Retinal pigment epithelial cell (primary cell): Measurements from ENCODE around the gene UNC13C.

Experiments used
- DNase-seq: peaks from one replicate; pipeline ENCODE4 v3.0.0-alpha.2; 2010; ENCODE audit warnings: low read depth
- H3K4me3 ChIP-seq: 2 replicates; pipeline ENCODE4 v1.5.1; 2011; ENCODE audit warnings: mild to moderate bottlenecking, low read length, control low read depth, moderate library complexity
- TF ChIP-seq, protein P1 (sequence below): conservative IDR thresholded peaks from 2 replicates; pipeline ENCODE4 v1.5.1; 2011; ENCODE audit warnings: low read depth, low read length, control low read depth, inconsistent platforms

The UNC13C gene

DNA sequence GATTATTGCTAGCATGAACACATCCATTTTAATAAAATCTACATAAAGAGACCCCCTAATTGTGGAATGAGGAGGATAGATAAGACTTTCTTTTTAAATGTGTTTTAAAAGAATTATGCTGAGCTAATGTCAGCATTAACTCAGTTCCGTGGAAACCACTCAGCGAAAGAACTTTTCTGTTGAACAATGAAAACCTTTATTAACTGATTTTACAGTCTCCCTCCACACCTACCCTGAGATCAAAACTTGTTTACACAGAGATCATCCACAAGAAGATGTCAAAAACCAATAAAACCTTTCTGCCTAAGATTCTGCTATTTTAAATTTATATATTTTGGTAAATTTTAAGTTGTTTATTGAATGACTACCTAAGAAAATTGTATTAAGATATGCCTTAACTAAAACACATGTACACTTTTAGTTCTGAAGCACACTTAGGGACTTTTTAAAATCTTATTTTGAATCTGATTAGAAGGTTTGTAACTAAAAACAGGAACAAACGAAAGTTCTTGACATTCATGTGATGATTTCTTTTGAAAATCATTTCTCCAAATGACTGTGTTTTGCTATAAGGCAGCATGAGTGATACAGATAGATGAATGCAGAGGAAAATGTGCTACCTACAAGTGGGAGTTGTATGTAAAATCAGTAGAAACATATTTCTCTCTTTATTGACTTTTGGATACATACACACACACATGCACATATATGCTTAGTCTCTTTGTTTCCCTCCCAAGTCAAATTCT is 369.0 kb downstream of the UNC13C start:
- no peak overlapping the region for H3K4me3 ChIP-seq
- TF ChIP-seq, protein P1, sequence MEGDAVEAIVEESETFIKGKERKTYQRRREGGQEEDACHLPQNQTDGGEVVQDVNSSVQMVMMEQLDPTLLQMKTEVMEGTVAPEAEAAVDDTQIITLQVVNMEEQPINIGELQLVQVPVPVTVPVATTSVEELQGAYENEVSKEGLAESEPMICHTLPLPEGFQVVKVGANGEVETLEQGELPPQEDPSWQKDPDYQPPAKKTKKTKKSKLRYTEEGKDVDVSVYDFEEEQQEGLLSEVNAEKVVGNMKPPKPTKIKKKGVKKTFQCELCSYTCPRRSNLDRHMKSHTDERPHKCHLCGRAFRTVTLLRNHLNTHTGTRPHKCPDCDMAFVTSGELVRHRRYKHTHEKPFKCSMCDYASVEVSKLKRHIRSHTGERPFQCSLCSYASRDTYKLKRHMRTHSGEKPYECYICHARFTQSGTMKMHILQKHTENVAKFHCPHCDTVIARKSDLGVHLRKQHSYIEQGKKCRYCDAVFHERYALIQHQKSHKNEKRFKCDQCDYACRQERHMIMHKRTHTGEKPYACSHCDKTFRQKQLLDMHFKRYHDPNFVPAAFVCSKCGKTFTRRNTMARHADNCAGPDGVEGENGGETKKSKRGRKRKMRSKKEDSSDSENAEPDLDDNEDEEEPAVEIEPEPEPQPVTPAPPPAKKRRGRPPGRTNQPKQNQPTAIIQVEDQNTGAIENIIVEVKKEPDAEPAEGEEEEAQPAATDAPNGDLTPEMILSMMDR, result no peak
- no peak for DNase-seq

- no peak for DNase-seq
- TF ChIP-seq, protein P1, result no peak
- no peak overlapping the region for H3K4me3 ChIP-seq
These were observed 375.5 kb downstream of the UNC13C start for GRCh38 chr15:54353726-54354125.

DNA sequence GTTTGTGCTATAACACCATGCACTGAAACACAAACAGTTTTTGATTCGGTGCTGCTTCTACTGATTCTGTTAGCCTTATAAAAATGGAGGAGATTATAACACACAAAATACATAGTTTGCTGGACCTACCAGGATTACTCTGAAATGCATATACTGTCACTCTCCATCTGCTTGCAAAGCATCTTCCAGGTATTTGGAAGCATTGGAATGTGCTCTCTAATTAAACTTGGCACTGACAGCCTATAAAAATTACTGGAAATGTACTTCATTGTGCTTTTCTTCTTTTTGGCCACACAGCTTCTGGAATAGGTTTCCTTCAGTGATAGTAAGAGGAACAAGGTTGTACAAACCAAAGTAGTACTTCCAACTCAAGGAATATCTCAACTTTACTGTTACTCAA is 376.1 kb downstream of the UNC13C start:
- no peak overlapping the region for H3K4me3 ChIP-seq
- DNase-seq, result no peak
- TF ChIP-seq, protein P1, result no peak

- TF ChIP-seq, protein P1, result no peak
- no peak for DNase-seq
- no peak overlapping the region for H3K4me3 ChIP-seq
These were observed 386.7 kb downstream of the UNC13C start for GRCh38 chr15:54364961-54365360.

DNA sequence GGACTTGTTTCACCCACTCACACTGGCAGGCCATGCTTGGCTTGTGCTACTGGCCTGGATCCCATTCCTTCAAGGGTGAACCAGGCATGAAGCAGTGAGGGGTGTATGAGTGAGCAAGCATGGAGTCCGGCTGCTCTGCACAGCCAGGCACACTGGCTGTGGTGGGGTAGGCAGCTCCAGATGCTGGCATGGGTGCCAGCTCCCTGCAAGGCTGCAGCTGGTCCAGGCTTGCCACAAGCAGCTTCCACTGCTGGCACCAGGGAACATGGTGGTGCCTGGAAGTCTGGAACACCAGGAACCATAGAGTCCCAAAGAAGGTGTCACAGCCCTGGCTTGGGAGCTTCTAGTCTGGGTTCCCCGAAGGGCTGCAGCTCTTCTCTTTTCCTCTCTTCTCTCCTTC is 395.1 kb downstream of the UNC13C start:
- no peak for DNase-seq
- TF ChIP-seq, protein P1, result no peak
- H3K4me3 ChIP-seq, result no peak overlapping the region

DNA sequence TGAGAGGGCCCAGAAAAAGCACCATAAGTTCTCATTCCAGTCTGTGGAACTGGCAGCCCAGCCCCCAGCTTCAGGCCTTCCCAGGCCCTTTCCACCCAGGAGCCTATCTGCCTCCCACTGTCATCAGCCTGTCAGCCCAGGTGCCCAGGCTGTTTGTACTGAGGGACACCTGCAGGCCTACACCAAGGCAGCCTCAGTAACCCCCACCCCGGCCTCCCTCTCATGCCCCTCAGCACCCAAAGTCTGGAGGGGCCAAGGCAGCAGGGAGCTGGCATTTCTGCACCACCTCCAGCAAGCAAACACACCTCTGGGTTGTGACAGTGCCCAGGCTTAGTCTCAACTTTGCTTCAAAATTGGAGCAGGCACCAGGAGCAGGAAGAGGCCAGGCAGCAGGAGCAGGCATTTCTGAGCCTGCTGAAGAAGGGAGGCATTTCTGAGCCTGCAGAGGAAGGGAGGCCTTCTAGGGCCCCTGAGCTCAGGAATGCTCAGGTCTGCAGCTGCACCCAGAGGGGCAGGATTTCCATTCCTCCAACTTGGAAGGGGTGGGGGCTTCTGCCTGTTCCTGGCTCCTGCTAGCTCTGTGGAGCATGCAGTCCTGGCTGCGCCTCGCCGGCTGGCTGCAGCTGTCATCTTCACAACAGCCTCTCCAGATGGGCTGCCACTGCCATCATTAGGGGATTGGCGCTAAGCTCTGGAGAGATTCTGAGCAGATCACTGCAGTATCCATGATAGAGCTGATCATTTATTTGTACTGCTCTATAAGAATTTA is 396.1 kb downstream of the UNC13C start:
- H3K4me3 ChIP-seq, result no peak overlapping the region
- TF ChIP-seq, protein P1, result no peak
- DNase-seq, result no peak

DNA sequence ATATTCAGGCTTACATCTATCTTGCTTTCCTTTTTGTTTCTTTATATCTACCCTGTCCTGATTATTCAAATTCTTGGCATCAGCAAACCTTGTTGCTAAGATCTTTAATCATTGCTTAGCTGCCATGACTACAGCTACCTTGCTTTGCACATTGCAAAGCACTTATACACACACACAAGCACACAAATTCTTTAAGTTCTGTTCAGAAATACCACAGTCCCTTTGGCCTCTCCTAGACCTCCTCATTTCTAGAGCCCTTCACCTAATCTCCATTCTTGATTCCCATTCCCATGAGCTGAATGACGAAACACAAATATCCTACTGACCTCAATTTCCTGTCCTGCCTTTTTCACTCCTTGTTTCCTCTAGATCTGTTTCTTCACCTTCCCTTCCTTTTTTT is 409.6 kb downstream of the UNC13C start:
- DNase-seq, result no peak
- TF ChIP-seq, protein P1, result no peak
- no peak overlapping the region for H3K4me3 ChIP-seq
